ENCODE results near the gene FAM187B.

GRCh38 chr19:35216016-35216832, 12.3 kb downstream of the FAM187B start:
- no peak for TF ChIP-seq EZH2 (IDR thresholded peaks at IDR 0.05; ENCODE audit: borderline replicate concordance, insufficient read depth, low read depth, low read length, poor library complexity, severe bottlenecking)
- no peak for TF ChIP-seq CTCF (IDR thresholded peaks at IDR 0.05)

Measured in B cell (primary cell).